GM23338 (cell line): ENCODE results near the gene RAB3GAP1. TPM values are rescaled to one million over a fixed set of nuclear protein-coding genes. Genes with fewer than 3 reads are reported as not detected.

ENCODE experiments used
- ATAC-seq: fragments of 200-7000 bp; cut with Tn5 transposase; 3 replicates; pipeline ENCODE4 v1.9.1; 2020
- DNase-seq: peaks from one replicate; pipeline ENCODE4 v3.0.0-alpha.2; 2015; ENCODE audit warnings: low spot score
- H2AFZ ChIP-seq: fragments of 200-600 bp; sonication (generic); 2 replicates; pipeline ENCODE4 v1.8.0; 2016; ENCODE audit warnings: antibody characterized with exemption, mild to moderate bottlenecking, moderate library complexity
- H3F3A ChIP-seq: fragments of 200-600 bp; sonication (generic); replicated peaks from 2 replicates; pipeline ENCODE4 v1.8.0; 2017; ENCODE audit warnings: antibody characterized with exemption, mixed run types, low read depth
- H3K27ac ChIP-seq: fragments of 200-600 bp; sonication (generic); 2 replicates; pipeline ENCODE4 v1.6.1; 2016; ENCODE audit warnings: low read depth
- H3K27me3 ChIP-seq: fragments of 200-600 bp; sonication (generic); 2 replicates; pipeline ENCODE4 v1.8.0; 2016; ENCODE audit warnings: mild to moderate bottlenecking, mixed run types, moderate library complexity; ENCODE audit not compliant: insufficient read depth
- H3K36me3 ChIP-seq: fragments of 200-600 bp; sonication (generic); 2 replicates; pipeline ENCODE4 v1.8.0; 2016; ENCODE audit warnings: mild to moderate bottlenecking; ENCODE audit not compliant: insufficient read depth
- H3K4me1 ChIP-seq: fragments of 200-600 bp; sonication (generic); 2 replicates; pipeline ENCODE4 v1.8.0; 2016; ENCODE audit warnings: mild to moderate bottlenecking, moderate library complexity; ENCODE audit not compliant: insufficient read depth
- H3K4me2 ChIP-seq: fragments of 200-600 bp; sonication (generic); 2 replicates; pipeline ENCODE4 v1.7.1; 2017; ENCODE audit warnings: mixed run types
- H3K4me3 ChIP-seq: fragments of 200-600 bp; sonication (generic); 2 replicates; pipeline ENCODE4 v1.6.1; 2016; ENCODE audit warnings: mixed run types
- H3K79me2 ChIP-seq: fragments of 200-600 bp; sonication (generic); replicated peaks from 2 replicates; pipeline ENCODE4 v1.8.0; 2017; ENCODE audit warnings: mild to moderate bottlenecking; ENCODE audit not compliant: insufficient read depth
- H3K9me2 ChIP-seq: fragments of 200-600 bp; sonication (generic); 2 replicates; pipeline ENCODE4 v1.8.0; 2017; ENCODE audit not compliant: insufficient read depth
- H4K20me1 ChIP-seq: fragments of 200-600 bp; sonication (generic); replicated peaks from 2 replicates; pipeline ENCODE4 v1.8.0; 2017; ENCODE audit warnings: mild to moderate bottlenecking; ENCODE audit not compliant: insufficient read depth
- H3K27ac Mint-ChIP-seq: 2 replicates; pipeline ENCODE4 v1.8.0; 2020; ENCODE audit warnings: inconsistent platforms, mild to moderate bottlenecking, moderate library complexity, mixed read lengths
- H3K27me3 Mint-ChIP-seq: 3 replicates; pipeline ENCODE4 v1.8.0; 2022; ENCODE audit warnings: low read depth, mild to moderate bottlenecking, moderate library complexity, mixed read lengths, inconsistent platforms; ENCODE audit not compliant: insufficient read depth, poor library complexity
- H3K36me3 Mint-ChIP-seq: 3 replicates; pipeline ENCODE4 v1.8.0; 2021; ENCODE audit warnings: low read depth, mild to moderate bottlenecking, inconsistent platforms, moderate library complexity, mixed read lengths
- H3K4me1 Mint-ChIP-seq: 3 replicates; pipeline ENCODE4 v1.8.0; 2020; ENCODE audit warnings: mild to moderate bottlenecking, inconsistent platforms, mixed read lengths
- H3K4me3 Mint-ChIP-seq: 3 replicates; pipeline ENCODE4 v1.8.0; 2021; ENCODE audit warnings: moderate library complexity, mild to moderate bottlenecking, inconsistent platforms, mixed read lengths
- H3K9me3 Mint-ChIP-seq: 3 replicates; pipeline ENCODE4 v1.8.0; 2020; ENCODE audit warnings: moderate library complexity, mild to moderate bottlenecking, inconsistent platforms, mixed read lengths
- CREB1 ChIP-seq: fragments of 250-450 bp; sonication (Bioruptor Pico); IDR thresholded peaks from 2 replicates; pipeline ENCODE4 v1.5.0; 2020; ENCODE audit warnings: low read depth, mild to moderate bottlenecking, moderate library complexity
- CTCF ChIP-seq, 2 experiments: fragments of 200-600 bp in 1 of 2; sonication (generic) in 1 of 2; conservative IDR thresholded peaks; 2 replicates each; pipeline versions ENCODE4 v1.5.1 to v1.6.1; 2016 to 2017; ENCODE audit warnings: antibody characterized with exemption in 2 of 2, low read depth in 2 of 2, mild to moderate bottlenecking in 2 of 2, moderate library complexity in 1 of 2
- EZH2 ChIP-seq: fragments of 200-600 bp; sonication (generic); IDR thresholded peaks from one replicate; pipeline ENCODE4 v1.8.0; 2017; ENCODE audit warnings: antibody characterized with exemption, mild to moderate bottlenecking, low read depth; ENCODE audit not compliant: unreplicated experiment
- EZH2phosphoT487 ChIP-seq: fragments of 200-600 bp; sonication (generic); IDR thresholded peaks from one replicate; pipeline ENCODE4 v1.8.1; 2018; ENCODE audit warnings: antibody characterized with exemption; ENCODE audit not compliant: unreplicated experiment
- JUNB ChIP-seq: IDR thresholded peaks from one replicate; pipeline ENCODE4 v1.6.1; 2016; ENCODE audit warnings: antibody characterized with exemption; ENCODE audit not compliant: unreplicated experiment
- NANOG ChIP-seq: IDR thresholded peaks from 2 replicates; pipeline ENCODE4 v1.6.1; 2016; ENCODE audit warnings: antibody characterized with exemption, borderline replicate concordance
- POLR2AphosphoS5 ChIP-seq: IDR thresholded peaks from 2 replicates; pipeline ENCODE4 v1.6.1; 2016; ENCODE audit warnings: antibody characterized with exemption, low read depth
- REST ChIP-seq: IDR thresholded peaks from one replicate; pipeline ENCODE4 v1.6.1; 2018; ENCODE audit warnings: antibody characterized with exemption; ENCODE audit not compliant: unreplicated experiment
- STAT1 ChIP-seq: IDR thresholded peaks from one replicate; pipeline ENCODE4 v1.6.1; 2016; ENCODE audit warnings: antibody characterized with exemption; ENCODE audit not compliant: unreplicated experiment
- ZNF114 ChIP-seq: fragments of 250-450 bp; sonication (Bioruptor Pico); IDR thresholded peaks from 2 replicates; pipeline ENCODE4 v1.5.0; 2020; ENCODE audit warnings: mild to moderate bottlenecking, moderate library complexity
- ZNF331 ChIP-seq: fragments of 250-450 bp; sonication (Bioruptor Pico); IDR thresholded peaks from 2 replicates; pipeline ENCODE4 v1.5.0; 2020; ENCODE audit warnings: low read depth, mild to moderate bottlenecking, moderate library complexity
- ZNF462 ChIP-seq: fragments of 250-450 bp; sonication (Bioruptor Pico); IDR thresholded peaks from 2 replicates; pipeline ENCODE4 v1.5.0; 2020; ENCODE audit warnings: mild to moderate bottlenecking, moderate library complexity
- polyA plus RNA-seq: library from polyadenylated mRNA; unstranded; fragments of >200 nt; fragmentation: Nextera tagmentation; extraction: Ambion mirVana; gene quantifications from 2 replicates; pipeline ENCODE4 v1.2.1, GENCODE V29; 2016
- total RNA-seq: library from RNA; depleted of rRNA; stranded (reverse); fragments of >200 nt; shearing (Covaris generic); gene quantifications from 2 replicates; pipeline ENCODE4 v1.2.3, GENCODE V29; 2014
- TF ChIP-seq, protein P1 (sequence below): IDR thresholded peaks from 2 replicates; pipeline ENCODE4 v1.6.1; 2016; ENCODE audit warnings: antibody characterized with exemption

The RAB3GAP1 gene
- total and polyA plus RNA-seq, 2 experiments from 2014 or later, result 22.5 to 40.4 TPM

DNA sequence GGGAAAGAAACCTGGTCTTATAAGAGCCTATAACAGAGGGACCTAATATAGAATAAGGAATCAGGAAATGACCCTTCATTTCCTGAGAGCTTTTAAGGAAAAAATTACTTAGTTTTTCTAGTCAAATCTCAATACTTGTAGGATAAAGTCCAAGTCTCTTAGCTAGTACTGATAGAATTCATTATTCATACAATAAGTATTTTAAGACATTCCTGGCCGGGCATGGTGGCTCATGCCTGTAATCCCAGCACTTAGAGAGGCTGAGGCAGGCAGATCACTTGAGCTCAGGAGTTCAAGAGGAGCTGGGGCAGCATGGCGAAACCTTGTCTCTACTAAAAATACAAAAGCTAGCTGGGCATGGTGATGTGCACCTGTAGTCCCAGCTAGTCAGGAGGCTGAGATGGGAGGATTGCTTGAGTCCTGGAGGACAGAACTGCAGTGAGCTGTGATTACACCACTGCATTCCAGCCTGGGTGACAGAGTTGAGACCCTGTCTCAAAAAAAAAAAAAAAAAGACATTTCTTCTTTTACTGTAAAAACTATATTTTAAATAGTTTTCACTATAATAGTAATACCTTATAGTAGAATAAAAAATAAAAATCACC, 3.2 kb downstream of the RAB3GAP1 start:
- TF ChIP-seq, protein P1, sequence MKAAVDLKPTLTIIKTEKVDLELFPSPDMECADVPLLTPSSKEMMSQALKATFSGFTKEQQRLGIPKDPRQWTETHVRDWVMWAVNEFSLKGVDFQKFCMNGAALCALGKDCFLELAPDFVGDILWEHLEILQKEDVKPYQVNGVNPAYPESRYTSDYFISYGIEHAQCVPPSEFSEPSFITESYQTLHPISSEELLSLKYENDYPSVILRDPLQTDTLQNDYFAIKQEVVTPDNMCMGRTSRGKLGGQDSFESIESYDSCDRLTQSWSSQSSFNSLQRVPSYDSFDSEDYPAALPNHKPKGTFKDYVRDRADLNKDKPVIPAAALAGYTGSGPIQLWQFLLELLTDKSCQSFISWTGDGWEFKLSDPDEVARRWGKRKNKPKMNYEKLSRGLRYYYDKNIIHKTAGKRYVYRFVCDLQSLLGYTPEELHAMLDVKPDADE, result no peak
- TF ChIP-seq JUNB (no peak), POLR2AphosphoS5 (no peak), STAT1 (no peak), NANOG (no peak), ZNF114 (no peak), REST (no peak), CREB1 (CRISPR knock-in tag) (no peak), EZH2phosphoT487 (no peak), EZH2 (no peak), CTCF (conservative IDR thresholded peaks at IDR 0.05; ENCODE audit: low read depth in 2 of 2) (no peak), ZNF331 (CRISPR knock-in tag) (no peak), ZNF462 (CRISPR knock-in tag) (no peak)
- no peak overlapping the region for H3K27ac Mint-ChIP-seq
- Histone ChIP-seq H3F3A (no peaks in the 10 kb centered on the region), H3K27me3 (no peaks in the 10 kb centered on the region), H4K20me1 (peaks cover 11% of the 10 kb centered on the region), H3K4me1 (peaks cover 16% of the 10 kb centered on the region), H2AFZ (no peak overlapping the region), H3K36me3 (no peaks in the 10 kb centered on the region; the same call in 1 of the 2 replicates), H3K4me3 (no peak overlapping the region), H3K9me2 (no peaks in the 10 kb centered on the region), H3K79me2 (peaks cover 76% of the 10 kb centered on the region), H3K27ac (no peak overlapping the region), H3K4me2 (no peak overlapping the region)
- ATAC-seq, result no peak
- H3K27me3 Mint-ChIP-seq, result no peaks in the 10 kb centered on the region
- H3K4me1 Mint-ChIP-seq, result peaks cover 21% of the 10 kb centered on the region
- no peaks in the 10 kb centered on the region; the same call in 2 of the 3 replicates for H3K9me3 Mint-ChIP-seq
- H3K36me3 Mint-ChIP-seq, result peaks cover 35% of the 10 kb centered on the region
- no peak overlapping the region for H3K4me3 Mint-ChIP-seq
- DNase-seq, result no peak
